H1 (cell line): Measurements from ENCODE around the gene BSPRY. TPM values are rescaled to one million over a fixed set of nuclear protein-coding genes. Genes with fewer than 3 reads are reported as not detected.

Experiments
- CTCF ChIA-PET: fragments of 300-600 bp; sonication (Branson Sonifier 250); formaldehyde crosslinking; loops from one replicate; lab custom pipeline; 2021; ENCODE audit not compliant: partially characterized antibody; lab: Charles Lee
- POLR2A ChIA-PET: fragments of 300-600 bp; sonication (Branson Sonifier 250); formaldehyde crosslinking; loops from one replicate; lab custom pipeline; 2021; ENCODE audit warnings: inconsistent platforms; ENCODE audit not compliant: partially characterized antibody; lab: Charles Lee
- DNase-seq, 2 experiments: peaks; one replicate each; pipeline versions ENCODE4 v3.0.0 to v3.0.0-alpha.2; 2010 to 2022; ENCODE audit warnings: low spot score in 2 of 2, low read depth in 1 of 2, mixed read lengths in 1 of 2
- FAIRE-seq: peaks from 2 replicates; lab custom pipeline; 2011; peaks lifted over from hg19 to GRCh38; lab: Jason Lieb, UNC
- H2AFZ ChIP-seq: 2 replicates; pipeline ENCODE4 v1.8.1; 2012; ENCODE audit warnings: low read length, inconsistent platforms
- H2AK5ac ChIP-seq: 2 replicates; pipeline ENCODE4 v1.6.1; 2013; ENCODE audit warnings: low read depth, low read length
- H2BK120ac ChIP-seq: replicated peaks from 2 replicates; pipeline ENCODE3; 2013; ENCODE audit warnings: low read depth, low read length, inconsistent platforms
- H2BK12ac ChIP-seq: 2 replicates; pipeline ENCODE4 v1.6.1; 2013; ENCODE audit warnings: low read depth, low read length
- H2BK15ac ChIP-seq: 2 replicates; pipeline ENCODE4 v1.6.1; 2013; ENCODE audit warnings: low read length
- H2BK20ac ChIP-seq: 2 replicates; pipeline ENCODE4 v1.6.1; 2013; ENCODE audit warnings: low read length
- H2BK5ac ChIP-seq: 2 replicates; pipeline ENCODE4 v1.6.1; 2013; ENCODE audit warnings: low read depth, low read length
- H3K14ac ChIP-seq: 2 replicates; pipeline ENCODE4 v1.6.1; 2013; ENCODE audit warnings: inconsistent platforms; ENCODE audit not compliant: insufficient read length
- H3K18ac ChIP-seq: 2 replicates; pipeline ENCODE4 v1.6.1; 2013; ENCODE audit warnings: low read length; ENCODE audit errors: extremely low read depth
- H3K23ac ChIP-seq: 2 replicates; pipeline ENCODE4 v1.6.1; 2013; ENCODE audit warnings: inconsistent platforms; ENCODE audit not compliant: insufficient read length
- H3K23me2 ChIP-seq: 2 replicates; pipeline ENCODE4 v1.6.1; 2013; ENCODE audit warnings: low read depth, low read length
- H3K27ac ChIP-seq: 2 replicates; pipeline ENCODE4 v1.6.1; 2011; ENCODE audit warnings: low read depth, low read length, inconsistent platforms
- H3K27me3 ChIP-seq, 4 experiments: replicated peaks in 1 of 4; 1 replicate in 1 of 4; 2 replicates in 3 of 4; pipeline versions ENCODE4 v1.6.1 to v1.8.1; 2011 to 2013; ENCODE audit warnings: low read length in 3 of 4, mild to moderate bottlenecking in 3 of 4, inconsistent platforms in 2 of 4, mixed read lengths in 2 of 4, moderate library complexity in 1 of 4; ENCODE audit not compliant: control insufficient read depth in 3 of 4, insufficient read depth in 3 of 4; ENCODE audit errors: extremely low read depth in 1 of 4
- H3K36me3 ChIP-seq, 4 experiments: 2 replicates each; pipeline versions ENCODE4 v1.6.1 to v1.8.1; 2011 to 2013; ENCODE audit warnings: mild to moderate bottlenecking in 4 of 4, low read length in 3 of 4, moderate library complexity in 2 of 4, control low read depth in 1 of 4, inconsistent platforms in 1 of 4; ENCODE audit not compliant: insufficient read depth in 4 of 4, control insufficient read depth in 2 of 4
- H3K4ac ChIP-seq: replicated peaks from 2 replicates; pipeline ENCODE3; 2013; ENCODE audit warnings: low read length, low read depth, mixed read lengths, inconsistent platforms; ENCODE audit not compliant: insufficient read length
- H3K4me1 ChIP-seq, 4 experiments: replicated peaks in 1 of 4; 1 replicate in 1 of 4; 2 replicates in 3 of 4; pipeline versions ENCODE4 v1.6.1 to v1.8.1; 2011 to 2013; ENCODE audit warnings: low read length in 3 of 4, inconsistent platforms in 2 of 4, mixed read lengths in 1 of 4; ENCODE audit not compliant: insufficient read depth in 4 of 4, control insufficient read depth in 3 of 4
- H3K4me2 ChIP-seq, 2 experiments: 2 replicates each; pipeline versions ENCODE4 v1.6.1 to v1.8.1; 2011 to 2013; ENCODE audit warnings: low read depth in 2 of 2, low read length in 2 of 2, control low read depth in 1 of 2, inconsistent platforms in 1 of 2, mild to moderate bottlenecking in 1 of 2; ENCODE audit not compliant: insufficient read depth in 1 of 2
- H3K4me3 ChIP-seq, 4 experiments: fragments of 200-600, 300-600 bp in 1 of 4; sonication (generic), shearing (Covaris generic), sonication (Bioruptor Twin) in 1 of 4; 2 replicates each; pipeline versions ENCODE4 v1.5.1 to v1.8.1; 2011 to 2016; ENCODE audit warnings: low read length in 4 of 4, low read depth in 3 of 4, control low read depth in 2 of 4, inconsistent platforms in 2 of 4, mild to moderate bottlenecking in 2 of 4, mixed read lengths in 1 of 4, moderate library complexity in 1 of 4; ENCODE audit not compliant: insufficient read depth in 2 of 4; ENCODE audit errors: extremely low read depth in 1 of 4
- H3K56ac ChIP-seq: replicated peaks from 2 replicates; pipeline ENCODE3; 2013; ENCODE audit warnings: low read depth, mild to moderate bottlenecking, mixed read lengths, low read length, inconsistent platforms; ENCODE audit not compliant: insufficient read length
- H3K79me1 ChIP-seq: 2 replicates; pipeline ENCODE4 v1.6.1; 2013; ENCODE audit warnings: low read depth, low read length, control low read depth
- H3K79me2 ChIP-seq, 2 experiments: 2 replicates each; pipeline versions ENCODE4 v1.6.1 to v1.8.1; 2012 to 2013; ENCODE audit warnings: low read length in 2 of 2, mild to moderate bottlenecking in 2 of 2, inconsistent platforms in 1 of 2; ENCODE audit not compliant: insufficient read depth in 2 of 2, control insufficient read depth in 1 of 2
- H3K9ac ChIP-seq, 4 experiments: replicated peaks in 1 of 4; 1 replicate in 1 of 4; 2 replicates in 3 of 4; pipeline versions ENCODE4 v1.6.1 to v1.8.1; 2011 to 2013; ENCODE audit warnings: low read depth in 3 of 4, low read length in 3 of 4, control low read depth in 2 of 4, mild to moderate bottlenecking in 2 of 4, moderate library complexity in 2 of 4, inconsistent platforms in 1 of 4; ENCODE audit errors: extremely low read depth in 1 of 4
- H3K9me3 ChIP-seq, 2 experiments: 2 replicates each; pipeline versions ENCODE4 v1.6.1 to v1.8.1; 2012 to 2013; ENCODE audit warnings: mild to moderate bottlenecking in 2 of 2, moderate library complexity in 2 of 2, control low read depth in 1 of 2, inconsistent platforms in 1 of 2, low read depth in 1 of 2, low read length in 1 of 2, mixed read lengths in 1 of 2; ENCODE audit not compliant: insufficient read depth in 2 of 2
- H4K20me1 ChIP-seq, 2 experiments: replicated peaks in 1 of 2; 2 replicates each; pipeline versions ENCODE3 to v1.8.1; 2011 to 2013; ENCODE audit warnings: inconsistent platforms in 2 of 2, low read length in 2 of 2, mild to moderate bottlenecking in 1 of 2; ENCODE audit not compliant: insufficient read depth in 2 of 2, control insufficient read depth in 1 of 2
- H4K5ac ChIP-seq: 2 replicates; pipeline ENCODE4 v1.6.1; 2013; ENCODE audit warnings: low read length, low read depth, mixed read lengths, inconsistent platforms; ENCODE audit not compliant: insufficient read length
- H4K8ac ChIP-seq: 2 replicates; pipeline ENCODE4 v1.8.0; 2013; ENCODE audit warnings: mild to moderate bottlenecking, moderate library complexity, low read length, inconsistent platforms; ENCODE audit not compliant: insufficient read depth; ENCODE audit errors: extremely low read depth
- H4K91ac ChIP-seq: replicated peaks from 2 replicates; pipeline ENCODE3; 2013; ENCODE audit warnings: low read length, mixed read lengths, inconsistent platforms; ENCODE audit not compliant: insufficient read length
- BRCA1 ChIP-seq: IDR thresholded peaks from 2 replicates; pipeline ENCODE4 v1.6.1; 2012; ENCODE audit warnings: low read depth, low read length, improper control_type of control experiment
- EZH2 ChIP-seq: fragments of 200-600 bp; sonication (generic); IDR thresholded peaks from 2 replicates; pipeline ENCODE4 v1.7.1; 2012; ENCODE audit warnings: low read depth, mild to moderate bottlenecking, moderate library complexity, low read length, inconsistent platforms; ENCODE audit not compliant: severe bottlenecking
- KDM1A ChIP-seq: fragments of 200-600, 300-600 bp; sonication (generic); IDR thresholded peaks from 2 replicates; pipeline ENCODE4 v1.7.1; 2016; ENCODE audit warnings: mild to moderate bottlenecking, low read length, borderline replicate concordance
- SP1 ChIP-seq: IDR thresholded peaks from 2 replicates; pipeline ENCODE4 v1.6.1; 2011; ENCODE audit warnings: low read depth, low read length
- SP2 ChIP-seq: IDR thresholded peaks from 2 replicates; pipeline ENCODE4 v1.6.1; 2012; ENCODE audit warnings: mild to moderate bottlenecking, low read length, inconsistent platforms
- TBP ChIP-seq: IDR thresholded peaks from 2 replicates; pipeline ENCODE4 v1.6.1; 2011; ENCODE audit warnings: low read depth, low read length, improper control_type of control experiment
- TCF12 ChIP-seq: IDR thresholded peaks from 2 replicates; pipeline ENCODE4 v1.6.1; 2011; ENCODE audit warnings: low read depth, mild to moderate bottlenecking, low read length
- WGBS, 2 experiments: shearing (Covaris generic) in 1 of 2; methylation state at CpG; one replicate each; pipeline versions ENCODE4 v1.1.6 to v1.1.7; 2013 to 2015; ENCODE audit warnings: low lambda C conversion rate in 2 of 2, mixed read lengths in 2 of 2, inconsistent platforms in 1 of 2, low coverage in 1 of 2, missing lambda C conversion rate in 1 of 2; ENCODE audit not compliant: insufficient replicate concordance in 2 of 2, insufficient coverage in 1 of 2, insufficient read length in 1 of 2; ENCODE audit errors: extremely low coverage in 1 of 2, missing lambda C conversion rate in 1 of 2; 5-methylcytosine and 5-hydroxymethylcytosine counted together
- polyA plus RNA-seq, 7 experiments: library from polyadenylated mRNA; depleted of rRNA in 3 of 7; stranded (reverse) in 5 of 7; unstranded in 2 of 7; fragments of >200 nt in 5 of 7; fragments of 200-250 nt in 2 of 7; gene quantifications; 1 replicate in 5 of 7; 2 replicates in 1 of 7; 4 replicates in 1 of 7; pipeline versions ENCODE4 v1.2.1 to v1.2.3, GENCODE V29; 2011 to 2013; ENCODE audit warnings: missing spikeins in 2 of 7, mixed read lengths in 2 of 7
- total RNA-seq: library from RNA; stranded (reverse); fragmentation: NEBNext Ultra II Directional; extraction: Animal tissue kit (Norgen Biotek cat#: 25700); gene quantifications from 2 replicates; pipeline ENCODE4 v1.2.1, GENCODE V29; 2021
- TF ChIP-seq, protein P1 (sequence below), 3 experiments: IDR thresholded peaks; 1 replicate in 2 of 3; 2 replicates in 1 of 3; pipeline versions ENCODE4 v1.5.1 to v1.6.1; 2011; ENCODE audit warnings: low read length in 3 of 3, mild to moderate bottlenecking in 3 of 3, inconsistent platforms in 2 of 3, low read depth in 1 of 3, moderate library complexity in 1 of 3; ENCODE audit not compliant: insufficient read depth in 1 of 3; ENCODE audit errors: control extremely low read depth in 1 of 3

The BSPRY gene
- total and polyA plus RNA-seq, 2 of the 8 experiments (the other 6 are each of a cell fraction or from before 2014, with no cell fraction given), result 5.5 to 10.9 TPM

DNA sequence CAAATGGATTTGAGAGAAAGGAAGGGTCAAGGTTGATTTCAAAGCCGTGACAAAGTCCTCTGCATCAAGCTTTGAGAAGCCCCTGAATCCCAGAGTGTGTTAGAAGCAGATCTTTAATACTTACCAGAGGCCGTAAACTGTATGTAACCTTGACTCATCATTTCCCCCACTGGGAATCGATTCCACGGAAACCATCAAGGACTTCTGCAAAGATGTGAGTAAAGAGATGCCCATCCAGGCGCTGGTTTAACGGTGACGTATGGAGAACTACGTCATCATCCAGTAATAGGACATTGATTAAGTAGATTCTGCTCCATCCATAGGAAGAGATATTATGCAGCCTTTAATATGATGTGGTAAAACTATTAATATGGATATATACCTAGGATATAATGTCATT, 47.8 kb upstream of the BSPRY start:
- Histone ChIP-seq H2BK12ac (no peak overlapping the region), H3K18ac (no peak overlapping the region), H3K27ac (no peak overlapping the region), H3K36me3 (no peaks in the 10 kb centered on the region), H3K4me2 (no peak overlapping the region), H3K9ac (no peak overlapping the region), H2AFZ (no peak overlapping the region), H3K9me3 (no peaks in the 10 kb centered on the region), H2BK120ac (no peak overlapping the region), H4K5ac (no peak overlapping the region), H3K4me3 (no peak overlapping the region), H2BK20ac (no peak overlapping the region), H3K27me3 (peaks cover 0 to 2% (median 0%) of the 10 kb centered on the region in 4 experiments; a peak in 1 of 7 replicates), H3K4me1 (0 out of 7 replicates have a peak, but pooled peaks cover 0 to 4% (median 0%) of the 10 kb centered on the region in 4 experiments), H3K56ac (no peak overlapping the region), H3K79me2 (no peaks in the 10 kb centered on the region), H2AK5ac (no peak overlapping the region), H3K79me1 (no peaks in the 10 kb centered on the region), H4K8ac (no peak overlapping the region), H3K23ac (no peak overlapping the region), H4K91ac (no peak overlapping the region), H3K23me2 (no peaks in the 10 kb centered on the region), H4K20me1 (no peaks in the 10 kb centered on the region), H2BK5ac (no peak overlapping the region), H3K14ac (no peak overlapping the region), H2BK15ac (no peak overlapping the region), H3K4ac (no peak overlapping the region)
- ChIA-PET POLR2A (interaction anchor here (1.6 kb wide), 1 partner anchor 108 kb away, joined by 7 read pairs; the partner anchor contains the start of genes C9orf43 and POLE3), CTCF (no interaction called here)
- no peak for FAIRE-seq
- 91% methylated on average over 8 of the region's 8 CpGs; no CpG with 5 or more reads in 1 of the 2 experiments for WGBS, 2 experiments
- DNase-seq, result no peak
- TF ChIP-seq TCF12 (no peak), SP1 (no peak), EZH2 (no peak), SP2 (no peak), KDM1A (no peak), TBP (no peak), BRCA1 (no peak)
- TF ChIP-seq, protein P1, sequence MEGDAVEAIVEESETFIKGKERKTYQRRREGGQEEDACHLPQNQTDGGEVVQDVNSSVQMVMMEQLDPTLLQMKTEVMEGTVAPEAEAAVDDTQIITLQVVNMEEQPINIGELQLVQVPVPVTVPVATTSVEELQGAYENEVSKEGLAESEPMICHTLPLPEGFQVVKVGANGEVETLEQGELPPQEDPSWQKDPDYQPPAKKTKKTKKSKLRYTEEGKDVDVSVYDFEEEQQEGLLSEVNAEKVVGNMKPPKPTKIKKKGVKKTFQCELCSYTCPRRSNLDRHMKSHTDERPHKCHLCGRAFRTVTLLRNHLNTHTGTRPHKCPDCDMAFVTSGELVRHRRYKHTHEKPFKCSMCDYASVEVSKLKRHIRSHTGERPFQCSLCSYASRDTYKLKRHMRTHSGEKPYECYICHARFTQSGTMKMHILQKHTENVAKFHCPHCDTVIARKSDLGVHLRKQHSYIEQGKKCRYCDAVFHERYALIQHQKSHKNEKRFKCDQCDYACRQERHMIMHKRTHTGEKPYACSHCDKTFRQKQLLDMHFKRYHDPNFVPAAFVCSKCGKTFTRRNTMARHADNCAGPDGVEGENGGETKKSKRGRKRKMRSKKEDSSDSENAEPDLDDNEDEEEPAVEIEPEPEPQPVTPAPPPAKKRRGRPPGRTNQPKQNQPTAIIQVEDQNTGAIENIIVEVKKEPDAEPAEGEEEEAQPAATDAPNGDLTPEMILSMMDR (IDR thresholded peaks at IDR 0.05; ENCODE audit: control extremely low read depth in 1 of 3, insufficient read depth in 1 of 3, low read depth in 1 of 3, low read length in 3 of 3), result no peak
